Measurements from ENCODE around the gene SCAF8.

The SCAF8 gene

DNA sequence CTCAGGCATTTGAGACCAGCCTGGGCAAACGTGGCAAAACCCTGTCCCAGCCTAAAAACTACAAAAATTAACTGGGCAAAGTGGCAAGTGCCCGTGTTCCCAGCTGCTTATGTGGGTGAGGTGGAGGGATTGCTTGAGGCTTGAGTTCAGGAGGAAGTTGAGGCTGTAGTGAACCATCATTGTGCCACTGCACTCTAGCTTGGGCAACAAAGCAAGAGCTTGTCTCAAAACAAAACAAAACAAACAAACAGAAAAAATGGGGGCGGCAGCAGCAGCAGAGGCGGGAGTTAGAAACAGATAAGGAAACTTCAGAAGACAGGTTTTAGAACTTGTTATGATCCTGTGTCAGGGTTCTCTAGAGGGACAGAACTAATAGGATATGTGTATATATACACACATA, 49.0 kb downstream of the SCAF8 start:
- Histone ChIP-seq H3K27me3 (replicated peaks) (no peaks in the 10 kb centered on the region), H3K36me3 (replicated peaks) (peaks cover 11% of the 10 kb centered on the region), H3K27ac (no peak overlapping the region), H3K4me3 (ENCODE audit: low read depth, low read length) (no peak overlapping the region)
- no peak for TF ChIP-seq CTCF (IDR thresholded peaks at IDR 0.05; ENCODE audit: low read depth, low read length, missing control alignments)
- DNase-seq, result no peak
- in situ Hi-C loops (cut with HindIII; ENCODE audit: low pct_ligation_motif_present, low sequenced_read_pairs), result no loop called here

- Histone ChIP-seq H3K36me3 (replicated peaks) (peaks cover 14% of the 10 kb centered on the region), H3K27me3 (replicated peaks) (no peaks in the 10 kb centered on the region), H3K27ac (no peak overlapping the region), H3K4me3 (ENCODE audit: low read depth, low read length) (no peak overlapping the region)
- no peak for TF ChIP-seq CTCF (IDR thresholded peaks at IDR 0.05; ENCODE audit: low read depth, low read length, missing control alignments)
- DNase-seq, result no peak
- in situ Hi-C loops (cut with HindIII; ENCODE audit: low pct_ligation_motif_present, low sequenced_read_pairs), result no loop called here
Observed at GRCh38 chr6:154783229-154783628, 50.0 kb downstream of the SCAF8 start.

DNA sequence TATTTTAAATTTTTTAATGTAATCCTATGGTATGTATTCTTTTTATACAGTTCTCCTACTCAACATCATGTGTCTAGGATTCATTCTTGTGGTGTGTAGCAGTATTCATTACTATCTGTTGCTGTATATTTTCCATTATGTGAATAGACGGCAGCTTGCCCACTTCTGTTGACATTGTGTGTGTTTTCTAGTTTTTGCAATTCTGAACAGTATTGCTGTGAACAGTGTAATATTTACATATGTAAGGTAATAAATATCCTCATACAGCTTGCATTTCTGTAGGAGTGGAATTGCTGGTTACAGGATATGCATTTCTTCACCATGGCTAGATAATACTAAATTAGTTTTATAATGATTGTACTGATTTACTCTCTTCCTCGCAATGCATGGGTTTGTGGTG, 51.9 kb downstream of the SCAF8 start:
- no peak for TF ChIP-seq CTCF (IDR thresholded peaks at IDR 0.05; ENCODE audit: low read depth, low read length, missing control alignments)
- Histone ChIP-seq H3K27me3 (replicated peaks) (no peaks in the 10 kb centered on the region), H3K36me3 (replicated peaks) (peaks cover 8% of the 10 kb centered on the region), H3K27ac (no peak overlapping the region), H3K4me3 (ENCODE audit: low read depth, low read length) (no peak overlapping the region)
- in situ Hi-C loops (cut with HindIII; ENCODE audit: low pct_ligation_motif_present, low sequenced_read_pairs), result no loop called here
- no peak for DNase-seq

- DNase-seq, result no peak
- peaks cover 8% of the 10 kb centered on the region for H3K36me3 ChIP-seq (replicated peaks)
- no peak overlapping the region for H3K4me3 ChIP-seq (ENCODE audit: low read depth, low read length)
- TF ChIP-seq CTCF (IDR thresholded peaks at IDR 0.05; ENCODE audit: low read depth, low read length, missing control alignments), result no peak
- in situ Hi-C loops (cut with HindIII; ENCODE audit: low pct_ligation_motif_present, low sequenced_read_pairs), result no loop called here
- H3K27me3 ChIP-seq (replicated peaks), result no peaks in the 10 kb centered on the region
- no peak overlapping the region for H3K27ac ChIP-seq
Observed at GRCh38 chr6:154786144-154786868, 53.1 kb downstream of the SCAF8 start.

- DNase-seq, result no peak
Observed at GRCh38 chr6:154791556-154792317, 58.5 kb downstream of the SCAF8 start.

More at GRCh38 chr6:154791556-154792317, 58.5 kb downstream of the SCAF8 start:
- no peak overlapping the region for H3K4me3 ChIP-seq (ENCODE audit: low read depth, low read length)
- peaks cover 8% of the 10 kb centered on the region for H3K36me3 ChIP-seq (replicated peaks)
- in situ Hi-C loops (cut with HindIII; ENCODE audit: low pct_ligation_motif_present, low sequenced_read_pairs), result no loop called here
- no peak for TF ChIP-seq CTCF (IDR thresholded peaks at IDR 0.05; ENCODE audit: low read depth, low read length, missing control alignments)
- no peak overlapping the region for H3K27ac ChIP-seq
- H3K27me3 ChIP-seq (replicated peaks), result no peaks in the 10 kb centered on the region

Data from brain microvascular endothelial cell (primary cell).